H4 (cell line): Measurements from ENCODE around the gene BOK. TPM values are rescaled to one million over a fixed set of nuclear protein-coding genes. Genes with fewer than 3 reads are reported as not detected.
"Not testable (repeated sequence)": the region's sequence is repeated elsewhere in the genome, so short reads cannot be mapped to it uniquely, and the experiment has no call there.

ENCODE experiments used
- DNase-seq: peaks from one replicate; pipeline ENCODE4 v3.0.0-alpha.2; 2015; ENCODE audit warnings: low spot score
- total RNA-seq: library from RNA; depleted of rRNA; stranded (reverse); fragments of >200 nt; shearing (Covaris generic); gene quantifications from 2 replicates; pipeline ENCODE4 v1.2.3, GENCODE V29; 2014; rRNA removed

BOK gene, protein sequence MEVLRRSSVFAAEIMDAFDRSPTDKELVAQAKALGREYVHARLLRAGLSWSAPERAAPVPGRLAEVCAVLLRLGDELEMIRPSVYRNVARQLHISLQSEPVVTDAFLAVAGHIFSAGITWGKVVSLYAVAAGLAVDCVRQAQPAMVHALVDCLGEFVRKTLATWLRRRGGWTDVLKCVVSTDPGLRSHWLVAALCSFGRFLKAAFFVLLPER
- 1.2 and 2.3 TPM in 2 replicates for total RNA-seq

DNA sequence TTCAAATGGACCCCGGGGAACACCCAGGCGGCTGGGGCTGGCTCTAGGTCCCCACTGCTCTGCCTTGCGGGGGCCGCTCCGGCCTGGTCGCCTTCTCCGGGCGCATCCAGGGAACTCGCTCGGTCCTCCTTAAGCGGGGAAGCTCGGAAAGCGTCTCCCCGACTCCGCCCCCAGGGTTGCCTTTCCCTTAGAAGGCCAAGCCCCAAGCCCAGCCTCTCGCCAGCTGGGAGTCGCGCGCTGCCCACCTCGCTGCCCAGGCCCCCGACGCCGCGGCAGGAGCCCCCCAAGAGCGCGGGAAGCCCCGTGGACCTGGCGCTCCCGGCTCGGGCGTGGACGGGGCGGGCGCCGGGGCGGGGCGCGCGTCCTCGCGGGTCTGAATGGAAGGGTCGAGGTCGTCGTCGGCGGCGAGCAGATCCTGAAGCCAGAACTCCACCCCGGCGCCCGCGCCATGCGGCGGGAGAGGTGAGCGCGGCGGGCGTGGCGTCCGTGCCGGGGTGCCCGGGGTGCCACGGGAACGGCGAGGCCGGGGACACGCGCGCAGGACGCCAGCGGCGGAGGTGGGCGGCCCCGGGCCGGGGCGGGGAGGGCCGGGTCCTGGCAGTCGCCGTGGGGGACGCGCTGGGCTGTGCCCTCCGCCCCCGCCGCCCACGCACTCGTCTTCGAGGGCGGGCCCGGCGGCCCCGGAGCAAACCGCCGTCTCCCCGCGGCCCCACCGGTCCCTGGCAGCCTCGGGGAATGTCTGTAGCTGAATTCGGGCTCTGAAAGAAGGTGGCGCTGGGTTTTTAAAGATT, at the start of gene BOK:
Gene BOK, plus strand, starts transcription at position 214 of the 791 bp plus-strand sequence. CDS start 739 bp downstream, outside the sequence.
- DNase-seq: no peak

DNA sequence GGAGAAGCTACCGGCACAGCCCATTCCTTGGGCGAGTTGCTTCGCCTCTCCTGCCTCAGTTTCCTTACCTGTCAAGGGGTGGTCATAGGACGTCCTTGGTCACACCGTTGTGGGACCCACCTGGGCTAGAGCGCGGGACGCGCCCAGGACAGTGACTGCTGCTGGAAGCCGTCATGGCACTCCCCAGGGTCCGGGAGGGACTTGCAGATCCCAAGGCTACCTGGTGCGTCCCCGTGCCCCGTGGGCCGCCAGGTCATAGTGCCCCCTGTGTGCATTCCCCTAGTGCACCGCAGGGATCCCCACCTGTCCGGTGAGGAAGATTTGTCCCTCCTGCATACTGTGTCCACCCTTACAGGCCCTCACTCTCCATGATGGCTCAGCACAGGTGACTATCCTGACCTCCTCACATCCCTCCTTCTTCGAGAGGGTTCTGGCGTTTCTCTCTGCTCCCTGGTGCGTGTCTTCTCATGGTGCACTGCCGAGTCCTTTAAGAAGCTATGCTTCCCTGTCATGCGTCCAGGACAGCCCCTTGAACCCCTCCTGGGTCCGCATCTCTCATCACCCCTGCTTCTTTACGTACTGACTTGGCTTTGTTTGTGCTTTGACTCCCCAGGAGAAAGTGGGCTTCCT, 49.3 kb upstream of the BOK start:
- no peak for DNase-seq

DNA sequence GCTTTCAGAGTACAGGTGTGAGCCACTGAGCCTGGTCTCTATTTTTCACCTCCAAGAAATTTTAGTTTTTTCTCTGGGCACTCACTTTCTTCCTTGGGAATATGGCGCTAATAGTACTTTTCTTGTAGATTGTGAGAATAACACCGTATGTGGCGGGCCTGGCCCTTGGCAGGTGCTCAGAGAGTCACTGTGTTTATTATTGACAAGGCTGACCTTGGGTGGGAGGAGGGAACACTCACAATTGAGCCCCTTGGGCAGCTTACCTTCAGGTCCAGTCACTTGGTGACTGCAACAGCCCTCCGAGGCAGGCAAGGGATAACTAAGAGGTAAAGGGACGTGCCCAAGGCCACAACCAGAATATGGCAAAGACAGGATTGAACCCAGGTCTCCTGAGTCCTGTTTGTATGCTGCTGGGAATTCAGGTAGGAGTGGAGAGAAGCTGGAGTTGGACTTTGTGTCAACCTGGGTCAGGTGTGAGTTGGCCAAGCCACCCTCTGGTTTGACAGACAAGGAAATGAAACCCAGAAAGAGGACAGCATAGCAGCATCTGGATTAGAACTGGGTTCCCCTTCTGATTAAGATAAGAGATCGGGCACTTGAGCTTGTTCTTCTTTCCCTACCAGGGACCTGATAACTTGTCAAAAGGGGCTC, 47.3 kb upstream of the BOK start:
- DNase-seq: no peak

DNA sequence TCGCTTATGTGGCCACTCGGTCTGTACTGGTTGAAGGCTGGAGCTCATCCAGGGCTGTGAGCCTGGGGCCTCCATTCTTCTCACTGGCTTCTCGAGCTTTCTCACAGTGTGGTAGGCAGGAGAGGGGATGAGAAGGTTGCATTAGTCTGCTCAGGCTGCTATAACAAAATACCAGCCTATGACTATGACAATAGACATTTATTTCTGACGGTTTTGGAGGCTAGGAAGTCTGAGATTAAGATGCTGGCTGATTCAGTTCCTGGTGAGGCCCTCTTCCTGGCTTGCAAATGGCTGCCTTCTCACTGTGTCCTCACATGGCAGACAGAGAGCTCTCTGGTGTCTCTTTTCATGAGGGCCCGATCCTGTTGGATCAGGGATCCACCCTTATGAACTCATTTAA, 44.0 kb upstream of the BOK start:
- no peak for DNase-seq

DNA sequence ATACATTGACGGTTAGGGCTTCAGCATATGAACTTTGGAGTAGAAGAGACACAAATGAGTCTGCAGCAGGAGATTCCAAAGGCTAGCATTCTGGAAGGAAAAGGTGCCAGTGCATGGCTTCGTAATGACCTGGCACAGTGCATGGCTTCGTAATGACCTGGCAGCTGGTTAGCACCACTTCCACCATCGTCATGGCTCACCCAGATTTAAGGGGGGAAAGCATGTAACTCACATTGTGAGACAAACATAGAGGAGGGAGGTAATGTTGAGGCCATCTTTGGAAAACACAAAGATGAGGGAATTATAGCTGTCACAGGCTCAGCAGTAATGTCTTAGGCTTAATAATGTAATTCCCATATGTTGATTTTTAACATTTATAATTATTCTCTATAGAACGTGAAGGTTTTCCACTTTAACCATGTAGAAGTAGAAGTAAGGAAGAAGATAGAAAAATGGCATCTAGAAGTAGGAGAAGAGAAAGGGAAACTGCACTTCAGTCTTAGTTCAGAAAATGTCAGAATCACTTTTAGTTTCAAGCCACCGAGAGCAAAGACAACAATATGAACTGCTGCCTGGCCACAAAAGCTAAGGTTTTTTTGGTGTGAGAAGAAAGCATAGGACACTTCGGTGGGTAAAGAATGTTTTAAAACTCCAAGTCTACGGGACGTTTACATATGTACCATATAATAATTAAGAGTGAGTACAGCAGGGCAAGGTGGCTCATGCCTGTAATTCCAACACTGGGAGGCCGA, 43.4 kb upstream of the BOK start:
- no peak for DNase-seq

DNA sequence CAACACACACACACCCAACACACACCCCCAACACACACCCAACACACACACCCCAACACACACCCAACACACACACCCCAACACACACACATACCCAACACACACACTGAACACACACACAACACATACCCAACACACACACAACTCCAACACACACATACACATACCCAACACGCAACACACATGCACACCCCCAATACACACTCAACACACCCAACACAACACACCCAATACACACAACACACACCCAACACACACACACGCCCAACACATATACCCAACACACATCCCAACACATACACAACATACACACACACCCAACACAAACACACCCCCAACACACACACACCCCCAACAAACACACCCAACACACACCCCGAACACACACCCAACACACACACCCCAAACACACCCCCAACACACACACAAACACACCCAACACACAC, 42.0 kb upstream of the BOK start:
- no peak for DNase-seq

DNA sequence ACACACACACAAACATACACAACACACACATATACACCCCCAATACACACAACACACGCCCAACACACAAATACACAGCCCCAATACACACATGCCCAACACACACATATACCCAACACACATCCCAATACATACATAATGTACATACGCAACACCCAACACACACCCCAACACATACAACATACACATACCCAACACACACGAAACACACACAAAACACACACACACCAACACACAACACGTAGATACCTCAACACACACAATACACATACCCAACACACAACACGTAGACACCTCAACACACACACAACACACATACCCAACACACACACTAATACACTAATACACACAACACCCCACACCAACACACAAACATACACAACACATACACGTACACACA, 41.2 kb upstream of the BOK start:
- no peak for DNase-seq

DNA sequence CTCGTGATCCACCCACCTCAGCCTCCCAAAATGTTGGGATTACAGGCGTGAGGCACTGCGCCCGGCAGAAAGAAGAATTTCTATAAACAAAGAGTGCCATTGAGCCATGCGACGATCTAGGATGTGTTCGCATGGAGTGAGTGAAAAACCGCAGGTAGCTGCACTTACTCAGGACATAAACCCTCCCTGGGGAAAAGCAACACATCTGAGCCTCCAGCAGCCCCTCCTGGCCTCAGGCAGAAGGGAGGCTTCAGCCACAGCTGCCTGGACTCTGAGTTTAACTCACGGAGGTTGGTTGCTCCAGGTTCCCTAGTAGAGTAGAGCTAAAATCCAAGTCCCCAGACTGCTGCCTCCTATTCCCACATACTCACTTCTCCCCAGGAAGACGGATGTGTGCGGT, 38.9 kb upstream of the BOK start:
- no peak for DNase-seq

DNA sequence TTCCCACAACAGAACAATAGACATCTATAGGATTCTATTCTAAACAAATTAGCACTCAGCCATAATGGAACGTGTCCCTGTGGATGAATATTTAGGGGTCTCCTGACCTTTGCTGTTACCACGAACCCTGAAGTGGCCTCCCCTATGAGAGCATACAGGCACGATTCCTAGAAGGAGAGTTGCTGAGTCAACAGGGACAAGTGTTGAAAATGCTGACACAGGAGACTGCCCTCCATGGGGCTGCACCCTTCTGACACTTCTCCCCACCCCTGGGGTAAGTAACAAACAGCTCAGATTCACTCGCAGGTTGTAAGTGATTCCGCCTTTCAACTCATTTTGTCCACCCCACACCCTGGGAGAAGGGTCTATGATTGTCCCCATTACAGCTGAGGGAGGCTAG, 36.1 kb upstream of the BOK start:
- no peak for DNase-seq

DNA sequence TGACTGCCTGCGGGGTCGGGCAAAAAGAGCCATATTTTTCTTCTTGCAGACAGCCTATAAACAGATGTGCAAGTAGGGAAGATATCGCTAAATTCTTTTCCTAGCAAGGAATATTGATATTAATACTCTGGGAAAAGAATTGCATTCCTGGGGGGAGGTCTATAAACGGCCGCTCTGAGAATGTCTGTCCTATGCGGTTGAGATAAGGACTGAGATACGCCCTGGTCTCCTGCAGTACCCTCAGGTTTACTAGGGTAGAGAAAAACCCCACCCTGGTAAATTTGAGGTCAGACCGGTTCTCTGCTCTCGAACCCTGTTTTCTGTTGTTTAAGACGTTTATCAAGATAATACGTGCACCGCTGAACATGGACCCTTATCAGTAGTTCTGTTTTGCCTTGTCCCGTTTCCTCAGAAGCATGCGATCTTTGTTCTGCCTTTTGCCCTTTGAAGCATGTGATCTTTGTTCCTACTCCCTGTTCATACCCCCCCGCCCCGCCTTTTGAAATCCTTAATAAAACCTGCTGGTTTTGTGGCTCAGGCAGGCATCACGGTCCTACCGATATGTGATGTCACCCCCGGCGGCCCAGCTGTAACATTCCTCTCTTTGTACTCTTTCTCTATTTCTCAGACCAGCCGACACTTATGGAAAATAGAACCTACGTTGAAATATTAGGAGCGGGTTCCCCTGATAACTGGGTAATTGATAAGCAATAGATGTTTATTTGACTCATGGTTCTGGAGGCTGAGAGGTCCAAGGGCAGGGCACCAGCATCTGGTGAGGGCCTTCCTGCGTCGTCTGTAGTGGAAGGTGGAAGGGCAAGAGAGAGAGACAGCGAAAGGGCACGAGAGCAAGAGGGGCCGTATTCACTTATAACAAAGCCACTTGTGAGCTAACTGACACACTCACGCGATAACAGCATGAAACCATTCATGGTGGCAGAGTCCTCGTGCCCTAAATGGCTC, 32.4 kb upstream of the BOK start:
- DNase-seq: not testable (repeated sequence)

DNA sequence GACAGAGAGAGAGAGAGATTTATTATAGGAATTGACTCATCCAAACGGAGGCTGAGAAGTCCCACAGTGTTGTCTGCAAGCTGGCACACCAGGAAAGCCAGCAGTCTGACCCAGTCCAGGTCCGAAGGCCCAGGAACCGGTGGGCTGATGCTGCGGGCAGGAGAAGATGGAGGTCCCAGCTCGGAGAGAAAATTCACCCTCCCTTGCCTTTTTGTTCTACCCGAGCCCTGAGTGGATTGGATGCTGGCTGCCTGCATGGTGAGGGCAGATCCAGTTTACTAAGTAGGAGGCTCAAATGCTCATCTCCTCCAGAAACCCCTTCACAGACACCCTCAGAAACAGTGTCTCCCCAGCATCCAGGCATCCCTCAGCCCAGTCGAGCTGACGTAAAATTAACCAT, 28.0 kb upstream of the BOK start:
- DNase-seq: no peak

DNA sequence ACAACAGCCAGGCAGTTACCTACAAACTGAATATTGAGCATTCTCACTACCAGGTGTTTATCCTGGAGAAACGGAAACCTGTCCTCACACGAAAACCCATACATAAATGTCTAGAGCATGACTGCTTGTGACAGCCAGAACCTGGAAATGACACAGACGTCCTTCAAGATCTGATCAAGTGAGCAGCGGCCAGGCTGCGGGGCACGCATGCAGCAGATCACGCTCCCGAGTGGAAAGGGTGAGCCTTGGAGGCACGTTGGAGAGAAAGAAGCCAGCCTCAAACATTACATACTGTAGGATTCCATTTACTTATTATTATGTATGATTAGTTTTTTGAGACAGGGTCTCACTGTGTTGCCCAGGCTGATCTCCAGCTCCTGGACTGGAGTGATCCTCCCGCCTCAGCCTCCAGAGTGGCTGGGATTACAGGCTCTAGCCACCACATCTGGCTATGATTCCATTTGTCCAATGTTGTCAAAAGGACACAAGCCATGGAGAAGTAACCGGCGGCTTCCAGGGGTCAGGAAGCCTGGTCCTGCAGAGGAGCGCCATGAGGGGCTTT, 27.3 kb upstream of the BOK start:
- DNase-seq: no peak

DNA sequence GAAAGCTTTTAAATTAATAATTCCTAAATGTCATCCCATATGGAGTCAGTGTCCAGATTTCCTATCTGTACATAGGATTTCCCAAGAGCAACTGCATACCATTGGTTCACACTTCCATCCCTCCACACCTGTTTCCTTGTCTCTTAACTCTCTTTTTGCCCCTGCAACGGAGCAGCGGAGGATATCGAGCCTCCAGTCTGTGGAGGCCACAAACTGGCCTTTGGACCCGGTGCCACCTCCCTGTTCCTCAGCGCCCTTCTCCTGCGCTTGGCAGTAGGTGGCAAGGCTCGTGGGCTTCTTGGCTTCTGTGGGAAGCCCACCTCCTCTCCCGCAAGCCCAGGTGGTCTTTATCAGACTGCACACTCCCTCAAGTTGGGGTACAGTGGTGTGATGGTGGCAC, 26.4 kb upstream of the BOK start:
- DNase-seq: no peak

DNA sequence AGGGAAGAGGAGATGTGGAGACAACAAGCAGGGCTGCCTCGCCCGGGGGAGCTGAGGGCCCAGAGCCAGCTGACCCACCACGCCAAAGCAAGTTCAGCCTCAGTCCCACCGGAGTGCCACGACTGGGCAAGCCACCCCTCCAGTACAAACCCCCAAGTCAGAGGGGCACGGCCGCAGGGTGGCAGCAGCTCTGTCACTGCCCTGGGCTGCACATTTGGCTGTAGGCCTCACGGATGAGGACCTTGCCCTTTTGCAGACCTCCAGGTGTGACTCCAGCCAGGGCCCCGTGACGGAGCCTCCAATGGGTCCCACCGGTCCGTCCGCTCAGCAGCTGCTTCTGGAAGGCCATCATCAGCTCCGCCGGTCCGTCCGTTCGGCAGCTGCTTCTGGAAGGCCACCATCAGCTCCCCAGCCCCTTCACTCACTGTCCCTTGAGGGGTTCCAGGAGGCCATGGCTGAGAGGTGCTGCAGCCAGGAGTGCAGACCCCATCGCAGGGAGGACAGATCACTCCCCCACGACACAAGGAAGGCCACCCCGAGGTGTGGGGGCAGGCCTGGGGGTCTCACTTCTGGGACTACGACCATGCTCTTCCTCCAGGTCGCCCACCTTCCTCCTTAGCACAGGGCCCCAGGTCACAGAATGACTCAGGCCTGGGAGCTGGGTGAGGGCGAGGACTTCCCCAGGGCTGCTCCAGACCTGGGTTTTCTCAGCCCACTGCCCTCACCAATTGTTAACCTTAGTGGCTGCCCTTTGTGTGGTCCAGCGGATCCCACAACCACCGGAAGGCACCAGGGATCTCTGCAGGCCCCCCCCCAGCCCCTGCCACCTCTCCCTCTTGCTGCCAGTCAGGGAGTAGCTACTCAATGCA, 25.6 kb upstream of the BOK start:
- DNase-seq: no peak

DNA sequence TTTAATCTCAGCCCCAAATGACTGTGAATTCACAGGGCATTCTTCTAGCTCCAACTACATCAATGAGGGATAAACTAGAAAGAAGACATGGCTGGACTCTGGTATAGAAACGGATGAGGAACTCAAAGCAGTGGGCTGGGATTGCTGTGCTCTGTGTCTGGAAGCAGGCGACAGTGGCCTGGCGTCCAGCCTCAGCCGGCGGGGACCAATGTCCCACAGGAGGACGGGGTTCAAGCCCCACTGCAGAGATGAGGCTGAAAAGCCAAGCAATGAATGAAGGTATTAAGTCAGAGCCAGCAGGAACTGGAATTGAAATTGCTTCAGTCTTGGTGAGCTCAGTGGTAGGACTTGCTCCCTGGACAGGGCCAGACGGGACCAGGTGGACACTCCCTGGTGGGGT, 24.3 kb upstream of the BOK start:
- no peak for DNase-seq

DNA sequence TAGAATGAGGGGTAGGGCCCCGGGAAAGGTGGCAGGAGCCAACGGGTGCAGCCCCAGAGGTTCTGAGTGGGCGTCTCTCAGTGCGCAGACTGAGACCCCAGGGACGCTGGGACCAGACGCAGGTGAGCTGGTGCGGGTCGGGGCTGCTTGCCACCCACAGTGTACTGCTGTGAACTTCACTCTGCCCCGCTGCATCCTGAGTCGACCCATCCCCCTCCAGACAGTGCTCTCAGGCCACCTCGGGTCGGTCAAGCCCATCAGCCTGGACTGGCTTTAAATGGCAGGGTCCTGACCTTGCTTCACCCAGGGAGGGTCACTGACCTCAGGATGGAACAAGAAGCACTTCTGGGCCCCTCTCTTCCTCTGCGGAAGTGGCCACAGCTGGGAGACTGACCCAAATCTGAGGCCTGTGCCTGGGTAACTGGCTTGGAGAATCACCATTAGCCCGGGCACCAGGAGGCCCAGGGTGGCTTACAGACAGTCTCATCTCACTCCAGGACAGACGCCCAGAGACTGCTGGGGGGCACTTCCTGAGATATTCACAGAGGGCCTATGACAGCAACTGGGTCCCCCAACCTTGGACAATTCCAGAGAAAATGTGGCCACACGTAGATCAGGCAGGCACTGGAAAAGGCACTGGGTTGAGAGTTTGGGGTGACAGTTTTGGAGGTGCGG, 23.7 kb upstream of the BOK start:
- no peak for DNase-seq

DNA sequence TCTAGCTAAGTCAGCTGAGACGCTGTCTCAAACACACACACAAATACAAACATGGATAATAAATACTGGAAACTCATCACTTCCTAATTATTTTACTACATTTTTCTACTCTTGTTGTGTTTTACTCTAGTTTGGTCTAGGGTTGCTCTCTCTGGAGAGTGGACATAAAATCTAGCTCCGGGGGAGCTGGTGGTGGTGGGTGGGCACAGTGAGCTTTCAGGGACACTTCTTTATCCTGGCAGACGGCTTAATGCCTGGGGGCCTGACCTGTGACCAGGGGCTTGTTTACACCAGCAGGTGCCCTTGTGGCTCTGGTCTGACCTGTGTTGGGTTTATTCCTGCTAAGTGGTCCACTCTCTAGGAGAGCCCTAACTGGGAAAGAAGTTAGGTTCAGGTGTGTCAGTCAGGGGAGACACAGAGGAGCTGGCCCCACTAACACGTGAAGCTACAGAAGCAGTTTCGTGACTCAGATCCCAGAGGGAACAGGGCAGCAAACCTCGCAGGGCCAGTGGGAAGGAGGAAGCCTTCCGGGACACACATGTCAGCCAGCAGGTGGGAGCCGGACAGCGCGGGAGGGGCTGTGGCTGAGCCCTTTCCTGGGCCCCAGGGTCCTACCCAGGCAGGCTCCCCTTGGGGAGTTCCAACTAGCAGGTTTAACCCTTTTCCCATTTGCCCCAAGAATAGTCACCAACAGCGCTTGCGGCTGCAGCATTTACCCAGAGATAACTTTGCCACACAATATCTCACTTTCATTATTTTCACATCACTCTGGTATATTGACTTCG, 22.5 kb upstream of the BOK start:
- no peak for DNase-seq
